GM21423 (cell line): ENCODE measurements around the gene C16orf92.

Source experiments
- ATAC-seq: cut with Tn5 transposase; IDR thresholded peaks from one replicate; pipeline ENCODE4 v1.9.1; 2021; ENCODE audit warnings: mild to moderate bottlenecking, moderate library complexity; ENCODE audit not compliant: unreplicated experiment

The C16orf92 gene

GRCh38 chr16:29988346-29989075 is 34.5 kb upstream of the C16orf92 start:
- ATAC-seq, result no peak

GRCh38 chr16:29989111-29989858 is 33.7 kb upstream of the C16orf92 start:
- no peak for ATAC-seq

- no peak for ATAC-seq
Measured at GRCh38 chr16:29990034-29990433, 33.0 kb upstream of the C16orf92 start.

GRCh38 chr16:29990883-29991570 is 32.0 kb upstream of the C16orf92 start:
- no peak for ATAC-seq

GRCh38 chr16:29991571-29991904 is 31.5 kb upstream of the C16orf92 start:
- ATAC-seq, result no peak

GRCh38 chr16:29992344-29992967 is 30.5 kb upstream of the C16orf92 start:
- ATAC-seq, result no peak

- no peak for ATAC-seq
Measured at GRCh38 chr16:29993191-29993902, 29.7 kb upstream of the C16orf92 start.

GRCh38 chr16:29993903-29994599 is 28.9 kb upstream of the C16orf92 start:
- ATAC-seq, result no peak

GRCh38 chr16:29994600-29995323 is 28.2 kb upstream of the C16orf92 start:
- ATAC-seq, result peak; percentile 38

GRCh38 chr16:29995324-29995910 is 27.6 kb upstream of the C16orf92 start, which contains the start of gene HIRIP3:
HIRIP3 (minus strand) TSS chr16:29995617; CDS start chr16:29995605, 12 bp downstream.
- ATAC-seq, result peak; percentile 45

GRCh38 chr16:29995911-29996765 is 26.9 kb upstream of the C16orf92 start, which contains the start of gene INO80E:
INO80E (plus strand) TSS chr16:29996241; CDS start chr16:29996311, 70 bp downstream.
- ATAC-seq, result peak; percentile 88

- no peak for ATAC-seq
Measured at GRCh38 chr16:29996766-29997250, 26.2 kb upstream of the C16orf92 start.

- ATAC-seq, result no peak
Measured at GRCh38 chr16:29999605-30000004, 23.4 kb upstream of the C16orf92 start.

GRCh38 chr16:30000735-30001631 is 22.0 kb upstream of the C16orf92 start:
- ATAC-seq, result no peak

- no peak for ATAC-seq
Measured at GRCh38 chr16:30002614-30003346, 20.2 kb upstream of the C16orf92 start.
